Thyroid gland (tissue), 4 donors: ENCODE results near the gene RTTN.

Source experiments
- CTCF ChIP-seq, 6 experiments: fragments of 200-600 bp in 3 of 6; fragments of 450-650 bp in 3 of 6; sonication (generic) in 3 of 6; IDR thresholded peaks; one replicate each; pipeline ENCODE4 v1.5.1; 2016 to 2019; ENCODE audit warnings: antibody characterized with exemption in 6 of 6, mild to moderate bottlenecking in 2 of 6, inconsistent platforms in 1 of 6, moderate library complexity in 1 of 6
- POLR2A ChIP-seq, 2 donors: fragments of 450-650 bp; IDR thresholded peaks; one replicate each; pipeline ENCODE4 v1.6.1; 2017; ENCODE audit warnings: antibody characterized with exemption in 2 of 2, mild to moderate bottlenecking in 2 of 2, moderate library complexity in 1 of 2

- TF ChIP-seq POLR2A (IDR thresholded peaks at IDR 0.05): no peak
- no peak for TF ChIP-seq CTCF (IDR thresholded peaks at IDR 0.05)
These were observed 37.8 kb upstream of the RTTN start for GRCh38 chr18:70243131-70243929.
